ENCODE data around the gene COX6B2.
"Not testable (repeated sequence)": the region's sequence is repeated elsewhere in the genome, so short reads cannot be mapped to it uniquely, and the experiment has no call there.

Gene COX6B2, protein sequence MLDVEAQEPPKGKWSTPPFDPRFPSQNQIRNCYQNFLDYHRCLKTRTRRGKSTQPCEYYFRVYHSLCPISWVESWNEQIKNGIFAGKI

DNA sequence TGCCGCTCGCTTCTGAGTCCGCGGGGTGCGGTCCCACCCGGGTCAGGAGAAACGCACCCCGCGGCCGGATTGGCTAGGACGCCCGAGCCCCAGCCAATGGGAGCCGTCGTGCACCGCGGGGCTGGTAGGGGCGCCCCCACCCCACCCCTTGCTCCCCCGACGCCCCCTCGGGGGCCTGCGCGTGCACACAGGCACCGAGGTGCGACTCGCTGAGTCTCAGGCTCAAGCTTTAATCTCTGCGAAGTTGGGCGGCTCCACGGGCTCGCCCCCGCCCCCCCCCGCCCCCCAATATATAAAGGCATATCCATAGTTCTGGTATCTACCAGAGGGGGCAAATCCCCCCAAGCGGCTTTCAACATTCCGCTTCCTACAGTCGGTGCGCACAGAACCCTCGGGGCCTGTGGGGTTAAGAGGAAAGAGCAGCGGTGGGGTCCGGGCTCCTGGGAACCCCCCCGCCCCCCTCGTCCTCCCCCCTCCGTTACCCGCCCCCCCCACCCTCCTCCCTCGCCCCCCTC, at the start of gene COX6B2:
Gene COX6B2, minus strand, starts transcription at position 22 of the 515 bp plus-strand sequence. CDS start 198 bp downstream, outside the sequence.
- DNase-seq: no peak

DNA sequence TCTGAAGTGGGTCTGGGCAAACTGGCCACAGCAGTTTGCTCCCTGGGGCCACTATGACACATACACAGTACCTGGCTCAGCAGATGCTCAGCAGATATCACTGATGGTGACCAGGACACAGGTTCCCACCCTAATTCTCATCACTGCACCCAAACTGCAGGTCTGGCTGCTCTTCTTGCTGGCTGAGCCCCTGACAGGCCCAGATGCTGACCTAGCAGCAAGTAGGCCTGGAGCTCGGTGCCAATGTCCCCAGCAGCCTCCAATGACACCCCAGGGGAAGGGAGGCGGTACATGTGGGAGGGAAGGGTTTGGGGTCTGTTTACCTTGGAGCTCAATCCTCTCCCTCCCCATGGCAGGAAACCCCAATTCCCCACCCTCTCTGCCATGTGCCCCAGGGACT, 48.0 kb upstream of the COX6B2 start:
- DNase-seq: no peak

DNA sequence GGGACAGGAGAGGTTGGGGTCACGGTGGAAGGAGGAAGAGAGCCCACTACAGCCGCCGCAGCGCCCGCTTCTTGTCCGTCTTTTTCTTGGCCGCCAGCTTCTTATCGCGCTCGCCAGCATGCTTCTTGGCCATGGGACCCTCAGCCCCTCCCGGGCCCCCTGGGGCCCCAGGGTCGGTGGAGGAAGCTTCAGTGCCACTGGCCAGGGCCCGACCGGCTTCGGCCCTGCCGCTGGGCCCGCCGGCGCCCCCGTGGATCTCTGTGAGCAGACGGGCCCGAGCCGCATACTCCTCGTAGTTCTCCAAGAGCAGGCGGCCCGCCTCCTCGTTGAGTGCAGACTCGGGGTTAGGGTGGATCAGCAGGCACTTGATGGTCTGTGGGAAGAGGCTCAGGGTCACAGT, 46.9 kb upstream of the COX6B2 start:
- DNase-seq: not testable (repeated sequence)

DNA sequence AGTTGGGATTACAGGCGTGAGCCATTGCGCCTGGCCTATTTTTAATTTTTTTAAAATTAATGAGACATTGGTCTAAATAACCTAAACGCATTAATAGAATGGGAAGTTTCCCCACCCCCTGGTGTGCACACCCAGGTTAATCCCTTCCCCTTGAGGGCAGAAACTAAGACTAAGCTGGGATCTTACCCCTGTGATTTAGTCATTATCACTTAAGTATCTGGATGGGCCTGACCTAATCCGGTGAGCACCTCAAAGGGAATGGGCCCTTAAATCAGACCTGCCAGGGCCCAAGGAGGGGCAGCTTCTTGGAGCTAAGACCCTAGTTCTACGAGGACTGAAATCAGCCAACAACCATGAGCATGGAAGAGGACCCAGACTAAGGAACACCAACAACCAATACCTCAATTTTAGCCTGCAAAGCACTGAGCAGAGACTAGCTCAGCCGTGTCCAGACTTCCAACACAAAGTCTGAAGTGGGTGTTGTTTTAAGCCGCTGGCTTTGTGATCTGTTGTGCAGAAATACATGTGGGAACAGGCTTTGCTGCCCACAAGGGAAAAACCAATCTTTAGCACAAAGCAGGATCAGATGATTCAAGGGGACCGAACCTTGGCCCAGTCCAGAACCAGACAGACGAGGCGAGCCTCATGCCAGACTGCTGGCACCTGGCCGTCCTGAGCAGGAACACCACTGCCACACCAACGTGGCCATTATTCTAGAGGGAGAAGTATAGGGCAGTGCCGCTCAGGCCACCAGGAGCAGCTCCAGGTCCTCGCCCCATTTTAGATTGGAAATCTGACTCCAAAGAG, 46.0 kb upstream of the COX6B2 start:
- DNase-seq: no peak

DNA sequence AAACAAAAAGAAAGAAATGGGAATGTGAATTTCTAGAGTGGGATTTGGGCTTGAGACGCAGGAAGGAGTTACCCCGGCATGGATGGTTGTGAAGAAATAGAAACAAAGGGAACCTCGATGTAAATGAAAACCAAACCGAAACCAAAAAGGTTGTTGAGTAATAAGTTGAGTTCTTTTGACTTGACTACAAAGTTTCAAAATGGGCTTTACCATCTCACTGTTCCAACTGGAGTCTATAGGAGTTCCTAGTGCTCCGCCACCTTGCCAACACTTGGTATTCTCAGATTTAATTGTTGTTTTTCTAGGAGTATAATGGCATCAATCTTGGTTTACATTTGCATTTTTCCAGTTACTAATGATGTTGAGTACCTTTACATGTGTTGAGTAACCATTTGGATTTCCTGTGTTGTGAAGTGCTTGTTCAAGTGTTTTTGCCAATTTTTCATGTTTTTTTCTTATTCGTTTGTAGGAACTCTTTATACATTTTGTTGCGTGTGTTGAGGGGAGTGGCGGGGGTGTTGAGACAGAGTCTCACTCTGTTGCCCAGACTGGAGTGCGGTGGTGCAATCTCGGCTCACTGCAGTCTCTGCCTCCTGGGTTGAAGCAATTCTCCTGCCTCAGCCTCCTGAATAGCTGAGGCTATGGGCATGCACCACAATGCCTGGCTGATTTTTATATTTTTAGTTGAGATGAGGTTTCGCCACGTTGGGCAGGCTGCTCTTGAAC, 43.8 kb upstream of the COX6B2 start:
- no peak for DNase-seq

DNA sequence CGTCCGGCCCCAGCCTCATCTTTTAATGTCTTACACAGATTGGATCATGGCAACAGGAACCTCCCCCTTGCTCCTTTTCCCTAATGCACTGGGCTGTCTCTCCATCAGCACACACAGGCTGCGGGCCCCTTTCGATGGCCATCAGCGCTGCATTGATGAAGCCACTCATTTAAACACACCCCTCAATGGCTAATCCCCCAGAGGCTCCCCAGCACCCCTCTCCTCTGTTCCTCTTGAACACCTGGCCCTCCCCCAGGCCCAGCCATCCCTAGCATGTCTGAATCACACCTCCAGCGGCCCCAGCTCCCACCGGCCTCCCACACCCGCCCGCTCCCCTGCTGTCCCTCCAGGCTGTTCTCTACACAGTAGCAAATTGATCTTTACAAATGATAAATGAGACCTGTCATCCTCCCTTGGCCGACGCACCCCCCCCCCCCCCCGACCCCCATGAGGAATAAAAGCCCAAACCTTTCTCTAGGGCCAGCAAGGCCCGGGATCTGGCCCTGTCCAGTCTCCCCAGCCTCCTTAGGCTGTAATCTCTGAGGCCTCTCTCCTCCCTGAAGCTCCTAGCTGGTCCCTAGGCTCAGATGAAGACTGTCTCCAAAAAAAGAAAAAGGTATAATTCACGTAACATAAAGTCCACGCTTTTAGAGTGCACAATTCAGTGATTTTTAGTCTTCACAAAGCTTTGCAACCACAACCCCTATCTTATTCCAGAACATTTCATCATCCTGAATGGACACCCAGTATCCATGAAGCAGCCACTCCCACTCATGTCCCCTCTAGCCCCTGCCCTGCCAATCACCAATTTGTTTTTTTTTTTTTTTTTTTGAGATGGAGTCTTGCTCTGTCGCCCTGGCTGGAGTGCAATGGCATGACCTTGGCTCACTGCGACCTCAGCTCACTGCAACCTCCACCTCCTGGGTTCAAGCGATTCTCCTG, 38.6 kb upstream of the COX6B2 start:
- DNase-seq: no peak

DNA sequence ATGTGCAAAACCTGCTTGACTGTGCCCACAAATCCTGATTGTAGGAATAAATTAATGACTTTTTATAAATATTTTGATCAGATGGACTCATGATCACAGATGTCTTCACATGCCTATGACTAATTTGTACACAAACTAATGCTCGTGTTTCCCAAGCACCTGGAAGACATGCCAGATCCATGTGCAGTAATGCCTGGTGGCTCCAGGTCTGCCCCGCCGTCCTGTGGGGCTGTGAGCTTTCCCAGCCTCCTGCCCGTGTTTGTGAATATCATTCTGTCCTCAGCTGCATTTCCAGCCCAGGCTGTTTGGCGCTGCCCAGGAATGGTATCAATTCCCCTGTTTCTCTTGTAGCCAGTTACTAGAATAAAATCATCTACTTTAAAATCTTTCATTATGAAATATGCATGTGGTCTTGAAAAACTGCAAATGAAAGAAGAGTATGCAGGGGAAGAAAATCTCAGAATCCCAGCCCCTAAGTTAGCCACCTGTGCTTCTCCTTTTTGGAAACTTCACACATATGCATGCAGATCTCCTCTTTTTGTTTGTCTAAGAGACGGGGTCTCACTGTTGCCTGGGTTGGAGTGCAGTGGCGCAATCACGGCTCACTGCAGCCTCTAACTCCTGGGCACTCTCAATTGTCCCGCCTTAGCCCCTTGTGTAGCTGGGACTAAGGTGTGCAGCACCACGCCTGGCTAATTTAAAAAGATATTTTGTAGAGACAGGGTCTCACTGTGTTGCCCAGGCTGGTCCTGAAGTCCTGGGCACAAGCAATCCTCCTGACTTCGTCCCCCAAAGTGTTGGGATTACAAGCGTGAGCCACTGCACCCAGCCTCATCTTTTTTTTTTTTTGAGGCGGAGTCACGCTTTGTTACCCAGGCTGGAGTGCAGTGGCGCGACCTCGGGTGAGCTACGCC, 37.4 kb upstream of the COX6B2 start:
- DNase-seq: no peak

DNA sequence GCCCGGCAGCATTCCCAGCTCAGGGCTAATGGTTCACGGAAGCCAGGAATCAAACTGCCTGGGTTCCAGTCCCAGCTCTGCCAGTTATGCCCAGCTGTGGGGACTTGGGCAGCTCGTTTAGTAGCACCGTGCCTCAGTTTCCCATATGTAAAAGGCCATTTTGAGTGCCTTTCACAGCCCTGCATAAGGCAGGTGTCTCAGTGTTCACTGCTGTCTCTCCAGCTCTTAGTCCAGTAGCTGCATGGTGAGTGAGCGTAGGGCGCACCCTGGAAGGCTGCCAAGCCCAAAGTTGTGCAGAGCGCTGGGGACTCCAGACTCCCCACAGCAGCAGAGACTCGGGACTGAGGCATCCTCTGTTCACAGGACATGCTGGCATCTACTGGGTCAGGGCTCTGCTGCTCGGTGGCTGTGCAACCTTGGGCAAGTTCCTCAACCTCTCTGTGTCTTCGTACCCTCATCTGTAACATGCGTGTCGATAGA, 36.7 kb upstream of the COX6B2 start:
- no peak for DNase-seq

DNA sequence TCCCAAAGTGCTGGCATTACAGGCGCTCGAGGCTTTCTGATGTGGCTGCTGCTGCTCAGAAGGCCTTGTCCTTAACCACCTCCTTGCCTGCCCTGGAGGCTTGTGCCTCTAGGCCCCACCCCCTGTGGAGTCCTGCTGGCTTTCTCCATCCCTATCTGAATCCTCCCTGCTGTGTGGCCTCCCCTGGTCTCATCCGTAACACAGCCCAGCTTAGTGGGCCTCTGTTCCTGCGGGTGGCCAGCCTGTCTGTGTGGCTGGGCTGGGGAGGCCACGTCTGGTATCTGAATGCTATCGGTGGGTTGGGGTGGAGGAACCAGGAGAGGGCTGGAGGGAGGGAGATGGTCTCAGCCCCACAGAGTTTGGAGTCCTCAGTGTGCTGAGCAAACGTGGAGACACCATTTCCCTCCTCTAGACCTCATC, 36.0 kb upstream of the COX6B2 start:
- DNase-seq: no peak

DNA sequence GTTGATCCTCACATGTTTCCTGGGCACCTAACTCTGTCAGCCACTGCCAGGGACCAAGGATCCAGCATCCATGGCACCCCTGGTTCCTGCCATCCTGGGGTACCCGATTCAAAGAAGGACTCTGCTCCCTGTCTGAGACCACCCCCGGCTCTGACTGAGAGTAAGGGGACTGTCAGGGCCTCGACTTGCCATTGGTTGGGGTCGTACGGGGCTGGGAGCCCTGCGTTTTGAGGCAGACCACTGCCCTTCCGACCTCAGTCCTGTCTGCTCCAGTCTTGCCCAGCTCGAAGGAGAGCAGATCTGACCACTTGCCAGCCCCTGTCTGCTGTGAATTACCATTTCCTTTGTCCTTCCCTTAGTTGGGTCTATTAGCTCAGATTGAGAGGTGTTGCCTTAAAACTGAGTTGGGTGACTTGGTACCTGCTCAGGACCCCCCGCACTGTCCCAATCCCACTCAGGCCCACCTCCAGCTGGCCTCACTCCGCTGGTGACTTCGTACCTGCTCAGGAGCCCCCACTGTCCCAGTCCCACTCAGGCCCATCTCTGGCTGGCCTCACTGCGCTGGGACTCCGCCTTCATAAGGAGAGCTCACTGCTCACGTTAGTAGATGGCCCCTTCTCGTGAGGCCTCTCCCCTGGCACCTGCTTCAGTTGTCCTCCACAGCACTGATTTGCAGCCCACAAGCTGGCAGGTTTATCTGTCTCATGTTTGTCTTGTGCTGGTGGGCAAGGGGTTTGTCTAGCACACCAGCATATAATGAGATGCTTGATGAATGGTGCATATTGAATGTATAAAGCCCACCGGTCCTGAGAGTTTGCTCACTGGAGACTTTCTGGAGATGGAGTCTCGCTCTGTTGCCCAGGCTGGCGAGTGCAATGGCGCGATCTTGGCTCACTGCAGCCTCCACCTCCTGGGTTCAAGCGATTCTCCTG, 35.1 kb upstream of the COX6B2 start:
- no peak for DNase-seq

DNA sequence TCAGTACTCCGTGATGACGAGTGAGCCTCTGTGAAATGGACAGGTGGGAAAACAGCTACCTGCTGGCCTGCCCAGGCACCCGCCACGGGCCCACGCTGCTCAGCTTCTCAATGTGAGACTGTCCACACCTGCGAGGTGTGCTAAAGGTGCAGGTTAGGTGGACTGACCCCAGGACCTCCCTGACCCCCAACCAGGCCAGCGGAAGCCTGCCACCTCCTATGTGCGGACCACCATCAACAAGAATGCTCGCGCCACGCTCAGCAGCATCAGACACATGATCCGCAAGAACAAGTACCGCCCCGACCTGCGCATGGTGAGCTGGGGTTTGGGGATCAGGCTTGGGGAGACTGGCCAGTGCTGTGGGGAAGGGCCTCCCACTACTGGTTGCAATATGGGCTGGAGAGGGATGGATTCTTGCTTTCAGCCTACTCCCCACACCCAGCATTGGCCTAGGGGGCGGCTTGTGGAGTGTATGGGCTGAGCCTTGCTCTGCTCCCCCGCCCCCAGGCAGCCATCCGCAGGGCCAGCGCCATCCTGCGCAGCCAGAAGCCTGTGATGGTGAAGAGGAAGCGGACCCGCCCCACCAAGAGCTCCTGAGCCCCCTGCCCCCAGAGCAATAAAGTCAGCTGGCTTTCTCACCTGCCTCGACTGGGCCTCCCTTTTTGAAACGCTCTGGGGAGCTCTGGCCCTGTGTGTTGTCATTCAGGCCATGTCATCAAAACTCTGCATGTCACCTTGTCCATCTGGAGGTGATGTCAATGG, 33.4 kb upstream of the COX6B2 start:
- no peak for DNase-seq

DNA sequence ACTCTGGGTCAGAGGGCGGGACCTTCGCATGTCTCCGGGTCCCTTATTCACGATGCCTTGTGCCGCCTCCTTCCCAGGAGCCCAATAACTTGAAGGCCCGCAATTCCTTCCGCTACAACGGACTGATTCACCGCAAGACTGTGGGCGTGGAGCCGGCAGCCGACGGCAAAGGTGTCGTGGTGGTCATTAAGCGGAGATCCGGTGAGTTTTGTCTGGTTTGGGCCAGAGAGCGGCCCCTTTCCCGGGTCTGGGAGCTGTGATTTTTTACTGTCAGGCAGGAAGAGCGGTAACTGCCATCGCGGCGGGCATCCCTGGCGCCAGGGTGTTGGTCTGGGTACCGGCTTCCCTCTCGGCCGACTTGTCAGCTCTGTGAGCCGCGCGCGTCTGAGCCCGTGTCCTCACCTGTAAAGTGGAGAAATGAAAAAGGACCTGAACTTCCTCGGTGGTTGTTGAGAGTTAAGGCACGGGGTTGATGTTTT, 32.0 kb upstream of the COX6B2 start:
- DNase-seq: no peak

DNA sequence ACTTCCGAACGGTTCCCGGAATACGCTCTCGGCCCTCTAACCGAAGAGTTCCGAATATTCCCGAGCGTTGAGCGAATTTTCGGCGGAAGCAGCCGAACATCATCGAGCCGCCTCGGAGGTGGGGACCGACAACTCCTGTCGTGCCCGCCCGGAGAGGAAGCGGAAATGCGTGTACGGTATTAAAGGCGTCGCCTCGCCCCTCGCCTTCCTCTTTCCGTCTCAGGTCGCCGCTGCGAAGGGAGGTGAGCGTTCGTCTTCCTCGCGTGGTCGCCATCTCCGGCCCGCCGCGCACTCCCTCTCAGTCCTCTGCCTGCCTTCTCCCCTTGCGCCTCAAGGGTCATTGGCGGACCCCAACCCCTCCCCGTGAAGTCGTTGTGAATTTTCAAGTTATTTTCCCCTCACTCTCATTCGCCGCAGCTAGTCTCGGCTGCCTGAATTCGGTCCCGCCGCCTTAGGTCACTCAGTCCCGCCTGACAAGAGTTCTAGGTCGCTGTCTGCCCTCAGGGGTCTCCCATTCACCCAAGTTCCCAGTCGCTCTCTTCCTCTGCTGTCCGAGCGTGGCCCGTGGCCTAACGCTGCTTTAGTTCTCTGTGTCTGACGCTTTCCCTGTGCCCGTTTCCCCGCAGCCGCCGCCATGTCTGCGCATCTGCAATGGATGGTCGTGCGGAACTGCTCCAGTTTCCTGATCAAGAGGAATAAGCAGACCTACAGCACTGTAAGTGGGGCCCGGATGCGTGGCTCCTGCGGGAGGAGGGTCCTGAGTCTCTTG, 31.4 kb upstream of the COX6B2 start, which contains the start of gene RPL28:
Gene RPL28, plus strand, starts transcription at position 209 of the 769 bp plus-strand sequence. Its CDS starts 426 bp downstream, at position 635.
- DNase-seq: peak; percentile 95

DNA sequence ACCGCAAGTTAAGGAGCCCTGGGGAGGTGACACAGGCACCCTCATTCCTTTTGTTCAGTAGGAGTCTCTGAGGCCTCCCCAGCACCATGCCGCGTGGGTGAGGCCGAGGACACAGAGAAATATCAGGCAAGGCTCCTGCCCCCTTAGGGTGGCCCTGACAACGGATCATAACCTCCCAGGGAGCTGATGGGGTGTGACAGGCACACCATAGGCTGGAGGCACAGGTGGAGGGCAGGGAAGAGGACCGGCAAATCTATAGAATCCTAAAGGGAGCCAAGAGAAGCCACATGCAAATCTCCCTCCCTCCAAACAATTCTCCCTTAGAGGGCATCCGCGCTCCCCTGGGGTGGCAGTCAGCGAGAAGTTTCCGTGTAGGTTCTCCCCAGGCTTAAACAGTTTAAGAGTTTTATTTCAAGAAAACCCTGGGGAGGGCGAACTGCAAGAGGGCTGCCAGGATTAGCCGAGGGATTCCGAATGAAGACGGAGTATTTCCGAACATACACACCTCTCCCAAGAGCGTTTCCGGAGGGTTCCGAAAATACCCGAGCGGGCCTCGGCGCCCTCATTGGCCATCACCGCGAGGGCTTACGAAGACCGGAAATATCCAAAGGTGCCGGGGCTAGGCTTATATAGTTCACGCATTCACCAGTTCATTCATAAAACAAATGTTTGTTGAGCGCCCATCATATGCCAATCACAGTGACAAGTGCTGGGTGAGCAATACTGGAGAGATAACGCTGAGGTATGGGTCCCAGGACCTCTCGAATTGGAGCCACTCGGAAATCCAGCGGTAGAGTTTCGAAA, 30.6 kb upstream of the COX6B2 start:
- DNase-seq: peak; percentile 63

DNA sequence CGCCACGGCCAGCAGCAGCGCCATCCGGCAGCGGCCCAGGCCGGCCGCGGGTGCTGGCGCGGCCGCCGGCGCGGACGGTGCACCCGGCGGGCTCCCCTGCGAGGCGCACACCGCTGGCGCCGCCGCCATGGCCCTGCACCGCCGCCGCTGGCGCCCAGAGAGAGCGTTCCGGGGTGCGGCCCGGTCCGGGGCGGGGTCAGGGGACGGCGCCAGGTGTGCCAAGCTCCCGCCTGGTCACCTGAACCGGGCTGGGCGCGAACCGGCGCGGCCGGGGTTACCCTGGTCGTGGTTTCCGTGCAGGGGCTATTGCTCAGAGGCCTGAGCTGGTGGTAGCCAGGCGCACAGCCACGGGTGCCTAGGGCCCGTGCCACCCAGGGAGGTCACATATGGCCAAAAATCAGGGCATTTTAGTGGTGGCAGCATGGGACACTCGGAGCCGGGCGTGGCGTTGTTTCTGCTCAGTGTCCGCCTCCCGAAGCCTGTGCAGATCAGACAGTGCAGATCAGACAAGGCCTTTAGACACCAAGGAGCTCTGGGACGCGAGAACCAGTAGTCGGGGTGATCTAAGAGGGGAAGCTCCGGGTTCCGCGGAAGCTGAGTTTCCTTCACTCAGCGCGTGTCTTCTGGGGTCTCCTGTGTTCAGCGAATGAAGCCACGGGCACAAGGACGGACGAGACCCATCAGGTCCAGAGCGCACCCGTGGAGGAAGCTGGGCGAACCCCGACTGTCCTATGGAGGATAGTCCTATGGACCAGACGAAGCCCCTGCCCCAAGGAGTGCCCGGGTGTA, 29.8 kb upstream of the COX6B2 start, which contains the start of gene TMEM238:
Gene TMEM238, minus strand, starts transcription at position 162 of the 789 bp plus-strand sequence. Its CDS starts 33 bp downstream, at position 129.
- DNase-seq: no peak
